HCT116 (cell line): Measurements from ENCODE around the gene FAAP100. TPM values are rescaled to one million over a fixed set of nuclear protein-coding genes. Genes with fewer than 3 reads are reported as not detected.
A peak's percentile ranks its signal among the peaks of the same experiment; 100 is the strongest.

ENCODE experiments used
- ATAC-seq: fragments of 200-7000 bp; cut with Tn5 transposase; 2 replicates; pipeline ENCODE4 v1.9.1; 2020; ENCODE audit warnings: mild to moderate bottlenecking, moderate library complexity
- BruUV-seq: library from RNA; stranded (reverse); fragments of 400-500 nt; replicated peaks from 2 replicates; lab custom pipeline; 2021; lab: Mats Ljungman, UMichigan
- CTCF ChIA-PET: fragments of 300-600 bp; sonication (Branson Sonifier 250); formaldehyde crosslinking; loops from one replicate; lab custom pipeline; 2021; ENCODE audit warnings: antibody characterized with exemption; lab: Charles Lee
- POLR2A ChIA-PET: fragments of 300-600, 350-600 bp; sonication (Branson Sonifier 250); formaldehyde crosslinking; loops from one replicate; lab custom pipeline; 2021; ENCODE audit warnings: antibody characterized with exemption; lab: Charles Lee
- RAD21 ChIA-PET, 2 experiments: fragments of 300-600 bp; sonication (Branson Sonifier 250); formaldehyde crosslinking; loops; one replicate each; lab custom pipeline; 2023; ENCODE audit warnings: low total read pairs in 2 of 2; ENCODE audit not compliant: uncharacterized antibody in 2 of 2, unreplicated experiment in 2 of 2, low non-redundant PET in 1 of 2; lab: Charles Lee
- DNase-seq: peaks from one replicate; pipeline ENCODE4 v3.0.0-alpha.2; 2010; ENCODE audit warnings: low read depth, low spot score
- H2AFZ ChIP-seq: fragments of 200-600 bp; shearing (Covaris generic), sonication (generic); 2 replicates; pipeline ENCODE4 v1.6.1; 2017; ENCODE audit warnings: low read depth, mixed run types, mixed read lengths, antibody characterized with exemption, low read length; ENCODE audit not compliant: poor library complexity, severe bottlenecking
- H3K27ac ChIP-seq: 2 replicates; pipeline ENCODE4 v1.5.1; 2012; ENCODE audit warnings: low read depth, low read length
- H3K27me3 ChIP-seq: fragments of 200-600 bp; sonication (generic); 2 replicates; pipeline ENCODE4 v1.6.1; 2016; ENCODE audit warnings: mixed run types, low read length, mixed read lengths; ENCODE audit not compliant: insufficient read depth
- H3K36me3 ChIP-seq, 2 experiments: fragments of 200-500 bp in 1 of 2; fragments of 200-600 bp in 1 of 2; sonication (Bioruptor generic) in 1 of 2; sonication (generic) in 1 of 2; 2 replicates each; pipeline versions ENCODE4 v1.5.1 to v1.6.1; 2014 to 2016; ENCODE audit warnings: low read length in 2 of 2, inconsistent platforms in 1 of 2, mixed read lengths in 1 of 2, mixed run types in 1 of 2; ENCODE audit not compliant: insufficient read depth in 2 of 2, control insufficient read depth in 1 of 2
- H3K4me1 ChIP-seq, 2 experiments: fragments of 200-600 bp in 1 of 2; sonication (generic) in 1 of 2; 2 replicates each; pipeline versions ENCODE4 v1.5.1 to v1.6.1; 2012 to 2017; ENCODE audit warnings: low read length in 2 of 2, inconsistent platforms in 1 of 2, mild to moderate bottlenecking in 1 of 2, mixed read lengths in 1 of 2, mixed run types in 1 of 2, moderate library complexity in 1 of 2; ENCODE audit not compliant: insufficient read depth in 2 of 2, control insufficient read depth in 1 of 2
- H3K4me2 ChIP-seq: fragments of 200-600 bp; sonication (generic); 2 replicates; pipeline ENCODE4 v1.6.1; 2017; ENCODE audit warnings: mixed run types, low read length, mixed read lengths
- H3K4me3 ChIP-seq, 2 experiments: fragments of 200-600 bp in 1 of 2; sonication (generic) in 1 of 2; replicated peaks in 1 of 2; 2 replicates each; pipeline ENCODE4 v1.5.1; 2011 to 2016; ENCODE audit warnings: low read length in 2 of 2, control low read depth in 1 of 2, low read depth in 1 of 2, mild to moderate bottlenecking in 1 of 2, mixed read lengths in 1 of 2, mixed run types in 1 of 2
- H3K79me2 ChIP-seq: fragments of 200-600 bp; sonication (generic); 2 replicates; pipeline ENCODE4 v1.6.1; 2017; ENCODE audit warnings: mild to moderate bottlenecking, mixed run types, low read length, moderate library complexity, mixed read lengths; ENCODE audit not compliant: insufficient read depth
- H3K9ac ChIP-seq: fragments of 200-600 bp; sonication (generic); 2 replicates; pipeline ENCODE4 v1.6.1; 2016; ENCODE audit warnings: low read length, mixed read lengths
- H3K9me2 ChIP-seq: fragments of 200-600 bp; sonication (generic), shearing (Covaris generic); 2 replicates; pipeline ENCODE4 v1.6.1; 2017; ENCODE audit warnings: mixed run types, mild to moderate bottlenecking, moderate library complexity; ENCODE audit not compliant: insufficient read depth
- H3K9me3 ChIP-seq, 2 experiments: fragments of 200-500 bp in 1 of 2; fragments of 200-600 bp in 1 of 2; sonication (Bioruptor generic) in 1 of 2; sonication (generic) in 1 of 2; 2 replicates each; pipeline ENCODE4 v1.6.1; 2014 to 2017; ENCODE audit warnings: low read length in 2 of 2, mixed read lengths in 2 of 2, inconsistent platforms in 1 of 2, low read depth in 1 of 2, mild to moderate bottlenecking in 1 of 2, mixed run types in 1 of 2, moderate library complexity in 1 of 2; ENCODE audit not compliant: control insufficient read depth in 1 of 2, insufficient read depth in 1 of 2
- H4K20me1 ChIP-seq: fragments of 200-600 bp; sonication (generic), shearing (Covaris generic); 2 replicates; pipeline ENCODE4 v1.6.1; 2017; ENCODE audit warnings: mixed run types, mild to moderate bottlenecking, moderate library complexity; ENCODE audit not compliant: insufficient read depth
- ATF3 ChIP-seq: IDR thresholded peaks from 2 replicates; pipeline ENCODE4 v1.6.1; 2012
- CBX3 ChIP-seq: IDR thresholded peaks from 2 replicates; pipeline ENCODE4 v1.6.1; 2012; ENCODE audit warnings: low read depth
- CEBPB ChIP-seq: IDR thresholded peaks from 2 replicates; pipeline ENCODE4 v1.6.1; 2012; ENCODE audit warnings: low read depth
- CTCF ChIP-seq, 3 experiments: fragments of 200-600 bp in 1 of 3; sonication (generic) in 1 of 3; IDR thresholded peaks in 2 of 3; conservative IDR thresholded peaks in 1 of 3; 2 replicates each; pipeline ENCODE4 v1.5.1; 2012 to 2017; ENCODE audit warnings: low read depth in 2 of 3, low read length in 2 of 3, antibody characterized with exemption in 1 of 3, borderline replicate concordance in 1 of 3, control low read depth in 1 of 3, mild to moderate bottlenecking in 1 of 3, mixed read lengths in 1 of 3, mixed run types in 1 of 3, moderate library complexity in 1 of 3; ENCODE audit not compliant: insufficient read depth in 1 of 3
- ELF1 ChIP-seq: IDR thresholded peaks from 2 replicates; pipeline ENCODE4 v1.6.1; 2012; ENCODE audit warnings: low read depth, borderline replicate concordance
- EZH2 ChIP-seq: fragments of 200-600 bp; sonication (generic); IDR thresholded peaks from 2 replicates; pipeline ENCODE4 v1.6.1; 2017; ENCODE audit warnings: antibody characterized with exemption, mixed run types
- EZH2phosphoT487 ChIP-seq: fragments of 200-600 bp; IDR thresholded peaks from 2 replicates; pipeline ENCODE4 v1.6.1; 2018; ENCODE audit warnings: antibody characterized with exemption, borderline replicate concordance
- FOSL1 ChIP-seq: IDR thresholded peaks from 2 replicates; pipeline ENCODE4 v1.6.1; 2012; ENCODE audit warnings: low read depth
- JUND ChIP-seq: IDR thresholded peaks from 2 replicates; pipeline ENCODE4 v1.6.1; 2012
- RAD21 ChIP-seq: IDR thresholded peaks from 2 replicates; pipeline ENCODE4 v1.6.1; 2012; ENCODE audit warnings: low read depth, mild to moderate bottlenecking
- SP1 ChIP-seq: IDR thresholded peaks from 2 replicates; pipeline ENCODE4 v1.6.1; 2012; ENCODE audit warnings: low read depth
- TCF7L2 ChIP-seq: IDR thresholded peaks from 2 replicates; pipeline ENCODE4 v1.7.0; 2011; ENCODE audit warnings: borderline replicate concordance, inconsistent platforms; ENCODE audit not compliant: insufficient read depth, insufficient read length; ENCODE audit errors: extremely low read depth
- YY1 ChIP-seq: IDR thresholded peaks from 2 replicates; pipeline ENCODE4 v1.6.1; 2011; ENCODE audit warnings: low read length, low read depth, moderate library complexity, mild to moderate bottlenecking; ENCODE audit not compliant: insufficient replicate concordance; ENCODE audit errors: extremely low read depth
- ZFX ChIP-seq: fragments of 450-650 bp; IDR thresholded peaks from 2 replicates; pipeline ENCODE4 v1.6.1; 2017
- ZNF274 ChIP-seq: fragments of 200-500 bp; sonication (Bioruptor generic); IDR thresholded peaks from 2 replicates; pipeline ENCODE4 v1.6.1; 2014; ENCODE audit warnings: mild to moderate bottlenecking, low read depth, low read length, inconsistent platforms
- intact Hi-C: fragments of 100-400 bp; cut with micrococcal nuclease; formaldehyde crosslinking; loops from 2 replicates; pipeline ENCODE4 v1.10.0; 2022
- total RNA-seq: library from RNA; stranded (reverse); gene quantifications from one replicate; pipeline ENCODE4 v1.2.1, GENCODE V29; 2021; ENCODE audit not compliant: unreplicated experiment

FAAP100 gene
- total RNA-seq, 1 experiment from 2014 or later = 53.4 TPM

GRCh38 chr17:81552244-81553017 lies at the start of gene FAAP100 (continued):
- peak; percentile 85; the same call in 1 of the 2 replicates for TF ChIP-seq ZFX
- TF ChIP-seq ELF1 = no peak; the same call in 1 of the 2 replicates
- no peak for TF ChIP-seq TCF7L2
- TF ChIP-seq JUND = no peak
- TF ChIP-seq SP1 = no peak
- TF ChIP-seq CEBPB = no peak
- no peak for TF ChIP-seq ZNF274
- TF ChIP-seq RAD21 = no peak
- TF ChIP-seq EZH2 = no peak
- TF ChIP-seq FOSL1 = no peak
- peak; percentile 76 for TF ChIP-seq YY1
- TF ChIP-seq CBX3 = no peak
- no peak for TF ChIP-seq EZH2phosphoT487
- TF ChIP-seq, all 23 proteins: peak for 7

- Histone ChIP-seq H3K4me3 (no peak overlapping the region), H3K27ac (no peak overlapping the region), H4K20me1 (peaks cover 8% of the 10 kb centered on the region; the same call in 1 of the 2 replicates), H2AFZ (no peak overlapping the region), H3K9me3 (no peaks in the 10 kb centered on the region), H3K9me2 (no peaks in the 10 kb centered on the region), H3K27me3 (no peaks in the 10 kb centered on the region), H3K9ac (no peak overlapping the region), H3K79me2 (peaks cover 62% of the 10 kb centered on the region), H3K4me1 (peaks cover 0 to 6% of the 10 kb centered on the region in 2 experiments; a peak in 2 of 4 replicates)
- no TSS peak for BruUV-seq
- POLR2A ChIA-PET = no interaction called here
- CTCF ChIA-PET = interaction anchor here (0.8 to 1.5 kb wide), 2 partner anchors 38 to 83 kb away, joined by 3 to 6 read pairs; no protein-coding TSS in a partner anchor
- intact Hi-C loops = loop anchor here (1.0 to 5.0 kb wide), 3 partner anchors 34 to 348 kb away; partner anchors contain the start of gene FAAP100
- DNase-seq = peak; percentile 49
- RAD21 ChIA-PET = no interaction called here
- TF ChIP-seq RAD21 = peak; percentile 91
- TF ChIP-seq CTCF (IDR thresholded peaks at IDR 0.05 in 2 of 3, conservative IDR thresholded peaks at IDR 0.05 in 1 of 3; ENCODE audit: borderline replicate concordance in 1 of 3, insufficient read depth in 1 of 3, low read depth in 2 of 3, low read length in 2 of 3) = peak; percentile 75 to 96 (median 92)
- no peak for TF ChIP-seq ATF3
- TF ChIP-seq, all 23 proteins: peak for 2
- peak; percentile 96 for ATAC-seq
- Histone ChIP-seq H3K4me2 (no peak overlapping the region), H3K36me3 (peaks cover 50 to 63% of the 10 kb centered on the region in 2 experiments)
These were observed 49.5 kb upstream of the FAAP100 start for GRCh38 chr17:81601525-81602120.
